ENCODE data around the gene LAD1.
A peak's percentile ranks its signal among the peaks of the same experiment; 100 is the strongest.

LAD1 gene

DNA sequence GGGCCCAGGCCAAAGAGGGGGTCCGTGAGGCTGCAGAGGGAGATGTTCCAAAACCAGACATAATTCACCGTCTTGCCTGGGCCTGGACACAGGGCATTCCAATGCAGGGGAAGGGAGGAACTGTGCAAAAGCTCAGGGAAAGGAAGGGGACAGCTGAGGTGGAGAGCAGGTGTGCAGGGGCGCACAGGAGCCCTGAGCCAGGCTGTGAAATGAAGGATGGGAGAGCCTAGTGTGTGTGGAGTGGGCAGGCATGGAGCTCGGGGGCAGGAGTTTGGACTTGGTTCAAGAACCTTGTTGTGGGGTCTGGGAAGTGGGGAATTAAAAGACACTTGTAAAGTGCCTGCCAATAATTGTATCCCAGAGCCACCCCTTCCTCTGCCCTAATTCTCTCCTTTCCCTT is 20.1 kb upstream of the LAD1 start:
- no peak for DNase-seq (ENCODE audit: low spot score)

DNA sequence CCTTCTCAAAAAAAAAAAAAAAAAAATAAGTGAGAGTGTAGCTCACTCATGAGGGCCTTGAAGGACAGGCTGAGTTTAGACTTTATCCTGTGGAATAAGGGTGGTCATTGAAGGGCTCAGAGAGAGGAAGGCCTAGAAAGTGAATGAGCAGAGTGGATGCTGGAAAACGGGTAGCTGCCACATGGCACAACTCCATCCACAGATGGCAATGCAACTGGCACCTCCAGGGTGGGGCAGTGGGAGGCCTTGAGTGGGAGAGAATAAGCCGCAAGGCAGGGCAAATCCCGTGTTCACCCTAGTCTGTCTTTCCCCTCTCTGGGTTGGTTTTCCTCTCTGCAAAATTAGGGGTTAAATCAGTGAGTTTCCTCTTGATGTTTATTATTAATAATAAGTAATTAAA is 19.3 kb upstream of the LAD1 start:
- no peak for DNase-seq (ENCODE audit: low spot score)

DNA sequence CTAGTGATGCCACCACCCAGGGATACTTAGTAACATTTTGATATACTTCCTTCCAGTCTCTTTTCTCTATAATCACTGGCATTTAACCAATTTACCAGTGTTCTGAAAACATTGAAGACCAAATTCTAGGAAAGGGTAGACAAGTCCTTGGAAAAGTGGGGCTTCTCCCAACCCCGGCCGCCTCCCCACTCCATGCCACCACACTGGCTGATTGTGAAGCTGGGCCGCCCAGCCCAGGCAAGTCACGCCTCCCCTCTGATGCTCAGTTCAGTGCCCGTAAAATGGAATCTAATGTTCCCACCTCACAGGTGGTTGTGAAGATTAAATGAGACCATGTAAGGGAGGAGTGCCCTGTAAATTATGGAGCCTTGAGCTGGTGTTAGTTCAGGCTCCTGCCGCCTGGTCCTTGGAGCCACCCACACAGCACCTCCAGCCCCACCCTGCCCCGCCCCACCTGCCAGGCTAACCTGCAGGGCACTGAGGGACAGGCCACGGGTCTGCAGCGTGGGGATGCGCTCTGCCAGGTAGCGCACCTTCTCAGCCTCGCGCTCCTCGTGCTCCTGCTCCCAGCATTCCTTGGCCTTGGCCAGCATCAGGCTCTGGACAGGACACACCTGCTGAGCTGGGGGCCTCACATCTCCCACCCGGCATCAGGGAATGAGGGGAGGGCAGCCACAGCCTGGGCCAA is 15.1 kb upstream of the LAD1 start:
- no peak for DNase-seq (ENCODE audit: low spot score)

DNA sequence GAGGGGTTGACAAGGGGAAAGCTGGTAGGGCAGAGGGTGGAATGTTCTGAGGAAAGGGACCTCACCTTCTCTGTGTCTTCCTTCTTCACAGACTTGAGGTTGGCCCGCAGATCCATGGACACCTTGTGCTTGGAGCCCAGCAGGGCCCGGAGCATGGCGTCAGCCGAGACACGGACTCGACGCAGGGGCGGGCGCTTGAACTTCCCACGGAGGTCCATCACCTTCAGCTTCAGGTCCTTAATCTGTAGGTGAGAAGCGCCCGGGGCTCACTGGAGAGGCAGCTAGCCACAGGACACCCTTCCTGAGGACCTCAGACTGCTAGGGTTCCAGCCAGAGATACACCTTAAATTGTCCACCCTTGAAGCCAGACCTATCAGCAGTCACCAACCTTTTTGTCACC is 12.2 kb upstream of the LAD1 start:
- DNase-seq (ENCODE audit: low spot score): no peak

DNA sequence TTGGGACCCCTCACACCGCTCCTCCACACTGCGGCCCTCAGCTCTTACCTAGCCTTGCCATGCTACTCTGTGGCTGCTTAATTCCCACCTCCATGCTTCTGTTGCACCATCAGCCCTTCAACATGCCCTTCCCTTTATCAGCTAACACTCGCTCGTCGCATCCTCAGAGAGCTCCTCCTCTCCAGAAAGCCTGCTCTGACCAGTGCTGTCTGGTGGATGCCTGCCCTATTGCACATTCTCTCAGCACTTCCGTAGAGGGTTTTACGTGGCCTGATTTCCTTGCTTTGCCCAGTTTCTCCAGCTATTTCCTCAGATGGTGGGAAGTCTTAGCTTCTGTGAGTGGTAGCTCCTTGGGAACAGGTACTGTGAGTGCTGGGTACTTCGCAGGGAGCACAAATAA is 10.3 kb upstream of the LAD1 start:
- DNase-seq (ENCODE audit: low spot score): no peak

DNA sequence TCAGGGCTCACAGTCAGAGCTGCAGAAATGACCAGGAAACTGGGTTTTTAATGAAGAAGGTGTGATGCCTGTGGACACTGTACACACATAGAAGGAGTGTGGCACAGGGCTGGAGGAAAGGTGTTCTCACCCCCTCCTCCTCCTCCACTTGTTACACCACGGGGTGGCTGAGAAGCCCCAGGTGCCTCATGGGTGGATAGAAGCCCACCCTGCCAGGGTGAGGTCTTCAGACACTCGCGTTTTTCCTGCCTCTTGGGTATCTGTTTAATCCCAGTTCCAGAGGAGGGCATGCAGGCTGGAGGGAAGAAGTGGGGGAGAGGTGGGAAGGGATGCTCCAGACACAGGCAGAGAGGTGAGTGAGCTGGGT is 9.7 kb upstream of the LAD1 start:
- DNase-seq (ENCODE audit: low spot score): no peak

DNA sequence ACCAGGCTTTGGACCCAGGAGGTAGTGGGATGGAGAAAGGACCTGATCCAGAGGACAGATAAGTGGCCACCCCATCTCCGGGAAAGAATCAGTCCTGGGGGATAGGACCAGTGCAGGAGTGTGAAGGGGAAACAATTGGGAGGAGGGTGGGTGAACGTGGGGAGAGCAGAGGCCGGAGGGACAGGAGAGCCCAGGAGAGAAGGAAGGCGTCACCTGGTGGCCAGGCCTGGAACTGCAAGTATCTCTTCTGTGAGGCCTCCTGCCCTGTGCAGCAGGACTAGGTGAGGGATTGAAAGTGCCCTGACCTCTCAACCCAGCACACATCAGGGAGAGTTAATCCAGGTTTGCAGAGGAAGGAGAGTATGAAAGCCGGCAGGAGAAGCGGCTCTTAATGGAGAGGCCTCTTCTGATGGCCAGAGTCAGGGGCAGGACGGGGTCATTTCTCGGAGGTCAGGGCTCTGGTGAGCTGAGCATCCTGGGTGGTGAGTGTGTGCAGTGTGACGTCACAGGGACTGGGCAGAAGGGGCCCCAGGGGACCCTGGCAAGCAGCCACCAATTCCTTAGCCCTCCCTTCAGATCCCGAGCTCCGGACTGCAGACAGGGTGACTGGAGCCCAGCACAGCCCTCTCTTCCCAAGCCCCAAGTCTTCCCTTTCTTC is 9.2 kb upstream of the LAD1 start:
- peak; percentile 44 for DNase-seq (ENCODE audit: low spot score)

DNA sequence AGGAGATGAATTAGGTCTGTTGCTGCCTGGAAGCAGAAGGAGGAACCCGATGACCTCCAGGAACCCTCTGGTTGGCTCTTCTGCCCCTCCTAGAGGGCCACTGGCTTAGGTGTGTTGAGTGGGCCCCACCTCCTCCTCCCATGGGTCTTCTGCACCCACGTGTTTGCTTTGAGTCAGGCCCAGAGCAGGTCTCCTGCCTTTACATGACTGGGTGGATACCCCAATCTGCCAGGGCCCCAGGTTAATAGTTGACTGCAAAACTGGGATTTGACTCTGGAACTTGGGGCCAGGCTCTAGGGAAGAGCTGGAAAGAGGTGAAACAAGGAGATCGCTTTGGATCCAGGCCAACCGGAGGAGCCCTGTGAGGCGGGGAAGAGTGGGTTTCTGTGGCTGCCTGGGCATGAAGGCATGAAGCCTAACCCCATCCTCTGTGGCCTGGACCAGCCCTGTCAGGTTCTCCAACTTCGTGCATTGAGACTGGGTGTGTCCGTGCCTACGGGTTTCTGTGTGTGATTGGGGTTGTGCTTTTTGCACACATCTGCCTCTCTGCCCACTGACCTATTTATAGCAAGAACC is 7.8 kb upstream of the LAD1 start:
- no peak for DNase-seq (ENCODE audit: low spot score)

DNA sequence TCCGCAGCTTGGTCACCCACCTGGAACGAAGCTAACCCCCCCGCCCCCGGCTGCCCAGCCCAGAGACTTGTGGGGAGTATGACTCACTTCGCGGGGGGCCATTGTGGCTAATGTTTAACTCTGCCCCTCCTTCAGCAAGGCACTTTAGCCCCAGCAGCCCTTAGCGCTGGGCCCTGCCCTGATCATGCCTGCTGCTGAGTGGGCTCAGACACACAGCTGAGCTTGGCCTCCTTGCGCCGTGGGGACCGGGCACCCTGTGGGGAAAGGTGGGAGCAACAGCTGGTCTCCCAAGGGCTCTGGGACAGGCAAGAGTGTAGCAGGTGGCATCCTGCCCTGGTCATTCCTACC is 6.3 kb upstream of the LAD1 start:
- no peak for DNase-seq (ENCODE audit: low spot score)

DNA sequence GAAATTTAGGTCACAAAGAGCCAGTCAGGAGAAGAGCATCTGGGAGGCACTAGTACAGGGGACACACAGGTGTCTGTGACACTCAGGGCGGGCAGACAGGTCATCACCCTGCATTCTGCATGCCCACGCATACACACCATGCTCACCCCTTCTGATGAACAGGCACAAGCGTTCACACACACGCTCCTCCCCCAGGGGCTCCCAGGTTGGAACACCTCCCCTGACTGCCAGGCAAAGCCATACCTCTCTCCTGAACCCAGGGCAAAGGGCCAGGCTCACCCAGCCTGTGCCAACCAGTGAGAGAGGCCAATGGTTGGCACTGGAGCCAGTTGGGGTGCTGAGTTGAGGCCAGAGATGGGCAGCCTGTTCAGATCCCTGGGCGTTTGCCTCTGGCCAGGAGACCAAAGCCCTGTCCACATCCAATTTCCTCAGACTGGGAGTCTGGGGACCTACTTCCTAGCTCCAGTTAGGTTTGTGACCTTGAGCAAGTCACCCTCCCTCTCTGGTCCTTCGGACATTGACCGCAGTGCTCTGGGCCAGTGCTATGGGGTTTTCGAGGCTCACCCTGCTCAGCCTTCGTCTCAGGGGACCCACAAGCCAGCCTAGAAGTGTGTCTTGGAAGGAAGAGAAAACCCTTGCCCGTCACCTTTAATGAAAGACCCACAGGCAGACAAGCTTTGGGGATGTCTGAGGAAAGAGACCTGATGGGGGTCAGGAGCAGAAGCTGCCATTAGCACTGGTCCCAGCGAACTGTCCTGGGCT is 5.8 kb upstream of the LAD1 start:
- no peak for DNase-seq (ENCODE audit: low spot score)

DNA sequence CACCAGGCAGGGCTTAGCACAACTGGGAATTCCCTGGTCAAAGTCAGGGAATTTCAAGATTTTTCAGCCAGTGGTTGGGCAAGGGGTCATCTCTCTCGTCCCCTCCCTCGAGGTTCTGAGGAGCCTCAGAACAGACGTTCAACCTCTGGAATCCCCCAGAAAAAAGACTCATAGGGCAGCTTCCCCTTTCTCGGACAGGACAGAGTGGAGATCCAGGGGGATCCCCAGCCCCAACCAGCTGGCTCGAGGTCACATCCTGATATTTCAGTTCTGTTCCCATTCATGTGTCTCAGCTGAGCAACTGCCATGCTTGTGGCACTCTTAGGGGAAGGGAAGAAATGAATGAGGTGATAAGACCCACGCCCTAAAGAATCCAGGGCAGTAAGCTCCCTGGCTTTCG is 4.9 kb upstream of the LAD1 start:
- no peak for DNase-seq (ENCODE audit: low spot score)

DNA sequence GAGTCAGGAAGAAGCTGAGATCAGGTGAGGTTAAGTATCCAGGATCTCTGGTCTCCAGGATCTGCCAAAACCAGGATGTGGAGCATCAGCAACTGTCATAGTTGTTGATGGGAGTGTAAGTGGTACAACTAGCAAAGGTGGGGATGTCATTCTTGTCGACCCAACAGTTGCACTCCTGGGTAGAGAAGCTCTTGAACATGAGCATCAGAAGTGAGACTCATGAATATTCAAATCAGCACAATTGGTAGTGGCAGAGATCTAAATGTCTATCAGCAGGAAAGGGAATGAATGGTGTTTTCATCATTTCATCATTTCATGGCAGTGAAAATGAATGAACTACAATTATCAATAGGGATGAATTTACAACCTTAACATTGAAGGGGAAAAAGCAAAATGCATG is 4.2 kb upstream of the LAD1 start:
- no peak for DNase-seq (ENCODE audit: low spot score)

DNA sequence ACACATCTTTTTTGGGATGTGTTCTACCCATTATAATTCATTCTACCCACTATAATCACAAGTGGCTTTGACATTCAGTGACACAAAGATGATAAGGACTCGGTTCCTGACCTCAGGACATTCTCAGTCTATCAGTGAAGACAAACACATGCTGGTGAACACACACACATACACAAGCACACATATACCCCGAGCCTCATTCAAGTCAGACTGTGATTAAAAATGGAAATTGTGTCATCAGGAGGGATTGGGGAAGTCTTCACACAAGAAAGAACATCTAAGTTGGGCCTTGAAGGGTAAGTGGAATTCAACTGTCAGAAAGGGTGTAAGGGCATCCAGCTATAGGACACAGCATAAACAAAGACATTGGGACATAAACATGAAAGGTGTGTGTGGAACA is 2.6 kb upstream of the LAD1 start:
- no peak for DNase-seq (ENCODE audit: low spot score)

DNA sequence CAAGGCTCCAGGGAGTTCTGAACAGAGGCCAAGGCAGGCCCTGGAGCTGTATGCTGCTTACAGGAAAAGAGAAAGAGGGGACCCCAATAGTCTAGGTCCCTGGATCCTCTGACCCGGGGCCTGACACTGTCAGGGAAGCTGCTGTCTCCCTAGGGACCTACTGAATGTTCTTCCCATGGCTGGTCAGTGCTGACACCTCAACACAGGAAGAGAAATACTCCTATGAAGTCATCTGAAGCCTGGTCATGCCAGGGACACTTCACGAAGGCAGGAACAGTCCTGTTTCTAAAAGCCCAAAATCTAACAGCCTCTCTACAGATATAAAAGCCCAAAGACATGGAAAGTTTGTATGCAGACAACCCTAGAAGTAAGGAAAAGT is 1.7 kb upstream of the LAD1 start:
- no peak for DNase-seq (ENCODE audit: low spot score)

DNA sequence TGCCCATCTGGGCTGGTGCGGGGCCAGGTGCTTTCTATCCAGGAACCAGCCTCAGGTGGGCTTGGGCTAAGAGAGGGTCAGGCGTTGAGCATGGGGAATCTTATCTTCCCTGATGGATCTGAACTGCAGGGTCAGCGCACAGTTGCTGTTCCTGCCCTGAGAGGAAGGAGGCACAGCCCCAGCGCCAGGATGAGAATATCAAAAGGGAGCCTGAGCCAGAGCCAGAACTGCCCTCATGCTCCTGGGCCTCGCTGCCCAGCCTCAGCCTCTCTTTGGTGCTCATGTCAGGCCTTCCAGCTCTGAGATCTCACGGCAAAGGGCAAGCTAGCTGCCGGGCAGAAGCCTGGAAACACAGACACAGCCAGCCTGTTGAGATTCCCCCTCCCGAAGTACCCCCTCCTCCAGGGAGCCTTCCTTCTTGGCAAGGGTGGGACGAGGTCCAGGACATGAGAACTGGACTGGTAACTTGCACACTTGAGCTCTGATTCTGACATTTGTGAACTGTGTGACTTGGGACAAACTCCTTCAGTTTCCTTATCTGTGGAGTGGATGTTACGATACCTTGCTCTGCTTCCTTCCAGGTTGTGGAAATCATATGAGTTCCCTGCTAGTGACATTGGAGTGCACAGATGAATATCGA is 1.2 kb upstream of the LAD1 start:
- no peak for DNase-seq (ENCODE audit: low spot score)

DNA sequence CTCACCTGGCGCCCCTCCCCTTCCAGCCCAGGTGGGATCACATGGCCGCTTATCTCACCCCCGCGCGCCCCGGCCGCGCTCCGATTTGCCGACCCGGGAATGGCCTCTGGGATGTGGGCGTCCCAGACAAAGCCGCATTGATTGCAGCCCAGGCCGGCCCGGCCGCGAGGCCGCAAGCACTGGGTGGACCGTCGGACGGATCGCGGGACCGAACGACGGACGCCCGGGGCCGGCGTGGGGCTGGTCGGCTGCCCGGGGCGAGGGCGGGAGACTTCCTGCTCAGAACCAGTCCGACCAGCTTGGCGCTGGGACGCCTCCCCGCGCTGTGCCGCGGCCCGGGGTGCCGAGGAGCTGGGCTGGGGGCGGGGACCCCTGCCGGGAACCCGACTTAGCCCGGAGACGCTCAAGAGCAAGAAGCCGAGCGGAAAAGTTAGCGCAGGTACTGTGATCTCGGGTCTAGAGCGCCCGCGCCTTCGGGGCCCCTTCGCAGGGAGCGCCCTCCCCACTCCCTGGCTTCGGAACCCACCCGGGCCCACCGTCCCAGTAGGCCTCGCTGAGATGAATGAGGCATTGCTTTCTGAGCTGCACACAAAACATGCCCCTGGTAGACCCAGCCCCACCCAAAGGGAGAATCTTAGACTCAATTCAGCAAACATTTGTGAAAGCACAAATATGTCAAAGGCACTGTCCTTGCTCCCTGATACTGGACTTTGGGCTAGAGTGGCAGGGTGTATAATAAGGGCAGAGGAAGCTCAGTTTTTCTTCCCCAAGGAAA is 415 bp upstream of the LAD1 start:
- no peak for DNase-seq (ENCODE audit: low spot score)

DNA sequence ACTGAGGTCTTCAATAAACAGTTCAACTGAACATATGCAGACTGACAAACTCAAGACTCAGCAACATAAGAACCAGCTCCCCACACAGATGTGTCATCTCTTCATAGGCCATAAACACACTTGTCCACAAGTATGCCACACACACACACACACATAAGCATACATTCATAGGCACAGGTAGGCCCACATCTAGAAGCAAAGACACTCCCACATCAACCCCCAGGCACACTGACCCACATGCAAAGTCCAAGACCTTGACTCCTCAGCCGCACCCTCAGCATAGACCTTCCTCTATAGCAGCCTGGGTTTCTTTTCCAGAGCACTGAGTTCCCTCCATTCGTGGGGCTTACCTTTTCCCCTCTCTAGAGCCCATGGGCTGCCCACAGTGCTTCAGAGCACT is 1.4 kb downstream of the LAD1 start:
- no peak for DNase-seq (ENCODE audit: low spot score)

DNA sequence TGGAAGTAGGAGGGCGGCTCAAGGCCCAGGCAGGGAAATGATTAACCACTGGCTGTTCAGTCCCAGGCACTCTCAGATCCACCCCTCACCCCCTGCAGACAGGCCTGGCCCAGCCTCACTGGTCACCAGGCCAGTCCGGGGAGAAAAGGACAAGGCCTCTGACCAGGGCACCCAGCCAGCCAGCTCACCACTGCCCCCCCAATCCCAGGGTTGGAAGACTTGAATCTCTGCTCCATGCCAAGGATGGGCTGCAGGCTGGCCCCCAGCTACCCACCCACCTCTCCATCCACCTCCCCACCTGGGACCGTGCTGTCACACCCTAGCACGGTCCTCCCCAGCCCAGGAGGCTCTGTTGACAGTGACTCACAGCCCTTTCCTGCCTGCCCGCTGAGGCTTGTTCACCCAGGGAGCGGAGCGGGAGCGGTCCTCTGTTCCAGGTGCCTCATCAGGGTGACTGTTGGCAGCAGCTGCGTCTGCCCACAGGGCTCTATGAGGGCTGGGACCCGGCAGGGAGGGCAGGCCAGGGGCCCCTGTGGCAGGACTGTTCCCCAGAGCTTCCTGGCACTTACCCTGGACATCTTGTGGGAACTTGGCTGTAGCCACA is 2.2 kb downstream of the LAD1 start:
- no peak for DNase-seq (ENCODE audit: low spot score)

DNA sequence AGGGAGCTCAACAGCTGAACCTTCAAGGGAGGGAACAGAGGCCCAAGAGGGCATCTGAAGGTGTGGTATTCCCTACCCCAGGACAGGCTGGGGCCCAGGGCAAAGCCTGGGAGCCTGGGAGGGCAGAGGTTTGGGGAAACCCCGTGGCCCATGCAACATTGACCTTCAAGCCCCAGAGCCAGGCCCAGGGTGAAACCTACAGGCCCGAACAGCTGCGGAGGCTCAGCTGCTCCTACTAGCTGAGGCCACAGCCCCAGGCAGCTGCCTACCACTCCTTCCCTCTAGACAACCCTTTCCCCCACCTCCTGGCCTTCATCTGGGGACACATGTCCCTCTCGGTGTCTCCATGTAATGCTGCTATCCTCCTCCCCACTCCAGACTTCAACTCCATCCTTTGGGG is 3.2 kb downstream of the LAD1 start:
- DNase-seq (ENCODE audit: low spot score): no peak

DNA sequence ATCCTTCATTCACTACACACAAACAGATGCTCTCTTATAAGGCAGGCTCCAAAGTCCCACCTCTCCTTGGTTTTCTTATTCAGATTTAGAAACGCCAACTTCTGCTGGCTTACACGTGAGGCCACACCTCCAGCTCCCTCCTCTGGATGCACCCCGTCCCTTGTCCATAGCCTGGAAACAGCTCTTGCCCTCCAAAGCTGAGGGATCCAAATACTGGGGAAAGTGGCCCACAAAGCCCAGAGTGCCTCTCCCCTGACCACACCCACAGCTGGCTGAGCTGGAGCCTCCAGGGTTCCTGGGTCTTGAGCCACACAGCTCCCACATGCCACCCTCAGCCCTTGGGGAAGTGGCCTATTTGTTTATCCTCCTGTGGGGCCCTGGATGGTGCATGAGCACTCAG is 4.5 kb downstream of the LAD1 start:
- DNase-seq (ENCODE audit: low spot score): no peak

DNA sequence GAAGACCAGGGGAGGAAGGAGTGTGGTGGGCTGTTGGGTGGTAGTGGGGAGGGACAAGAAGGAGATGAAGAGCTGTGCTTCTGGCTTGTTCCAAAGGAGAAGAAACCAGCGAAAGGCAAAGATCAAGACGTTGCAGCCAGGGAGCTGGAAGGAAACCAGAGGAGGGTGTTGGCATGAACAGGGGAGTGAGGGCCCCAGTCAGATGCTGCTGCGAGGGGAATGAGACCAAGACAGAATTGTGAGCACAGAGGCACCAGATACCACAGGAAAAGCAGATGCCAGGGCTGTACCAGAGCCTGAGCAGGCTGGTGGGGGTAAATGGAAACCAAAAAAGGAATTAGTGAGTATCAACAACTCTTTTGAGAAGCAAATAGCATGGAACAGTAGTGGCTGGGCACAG is 6.0 kb downstream of the LAD1 start:
- no peak for DNase-seq (ENCODE audit: low spot score)

Data from CD4-positive, alpha-beta T cell treated with Interleukin-6 at 100 ng/mL for 8 hours (primary cell).